ENCODE data around the gene ELP4.
"Not testable (repeated sequence)": the region's sequence is repeated elsewhere in the genome, so short reads cannot be mapped to it uniquely, and the experiment has no call there.

The ELP4 gene

GRCh38 chr11:31641477-31642062 is 132.0 kb downstream of the ELP4 start:
- in situ Hi-C loops (cut with MboI; ENCODE audit: low sequenced_read_pairs) = no loop called here

DNA sequence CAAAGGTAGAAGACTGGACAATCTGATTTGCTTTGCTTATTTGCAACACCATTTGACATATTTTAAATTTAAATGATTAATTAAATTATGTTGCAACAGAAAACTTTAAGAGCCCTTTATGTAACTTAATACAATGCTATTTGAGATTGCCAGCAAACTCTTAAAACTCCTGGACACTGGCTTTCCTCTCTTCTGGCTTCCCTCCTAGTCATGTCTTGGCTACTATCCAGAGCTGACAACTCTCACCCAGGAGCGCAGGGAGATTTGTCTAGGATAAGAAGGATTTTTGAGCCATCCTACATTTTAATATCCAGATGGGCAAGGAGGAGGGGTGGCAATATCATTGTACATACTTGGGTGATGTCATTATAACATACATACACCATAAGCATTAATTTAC is 134.3 kb downstream of the ELP4 start:
- in situ Hi-C loops (cut with MboI; ENCODE audit: low sequenced_read_pairs) = no loop called here

DNA sequence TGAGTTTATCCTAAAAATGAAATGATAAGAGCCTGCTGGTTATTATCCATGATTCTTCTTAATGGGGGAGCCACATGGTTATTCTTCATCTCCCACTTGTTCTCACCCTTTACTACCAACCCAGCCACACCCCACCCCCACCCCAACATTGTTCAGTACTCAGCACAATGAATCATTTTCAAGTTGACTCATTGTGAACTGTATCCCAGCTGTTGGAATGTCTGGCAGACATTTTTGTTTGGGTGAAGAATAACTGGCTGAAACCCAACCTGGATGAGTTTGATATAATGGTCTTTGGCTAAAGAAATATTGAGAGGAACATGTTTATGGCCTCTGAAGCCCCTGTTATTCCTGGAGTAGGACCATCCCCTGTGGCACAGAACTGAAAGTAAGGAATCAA is 136.2 kb downstream of the ELP4 start:
- in situ Hi-C loops (cut with MboI; ENCODE audit: low sequenced_read_pairs) = no loop called here

DNA sequence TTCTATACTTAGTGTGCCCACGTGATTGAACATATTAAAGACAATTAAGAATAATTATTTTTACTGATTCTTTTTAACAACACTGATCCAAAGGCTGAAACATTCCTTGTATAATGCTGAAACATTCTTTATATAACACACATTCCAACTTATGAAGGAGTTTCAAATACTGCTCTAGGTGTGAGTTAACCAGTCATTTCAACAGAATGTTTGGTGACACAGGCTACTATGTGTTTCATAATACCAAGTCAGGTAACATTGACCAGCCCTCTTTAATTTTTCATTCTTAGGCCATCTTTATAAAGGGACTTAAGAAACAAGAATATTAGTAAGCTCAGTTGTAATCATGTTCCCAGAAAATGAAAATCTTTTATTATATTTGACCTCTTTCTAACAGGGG is 136.6 kb downstream of the ELP4 start:
- in situ Hi-C loops (cut with MboI; ENCODE audit: low sequenced_read_pairs) = no loop called here

DNA sequence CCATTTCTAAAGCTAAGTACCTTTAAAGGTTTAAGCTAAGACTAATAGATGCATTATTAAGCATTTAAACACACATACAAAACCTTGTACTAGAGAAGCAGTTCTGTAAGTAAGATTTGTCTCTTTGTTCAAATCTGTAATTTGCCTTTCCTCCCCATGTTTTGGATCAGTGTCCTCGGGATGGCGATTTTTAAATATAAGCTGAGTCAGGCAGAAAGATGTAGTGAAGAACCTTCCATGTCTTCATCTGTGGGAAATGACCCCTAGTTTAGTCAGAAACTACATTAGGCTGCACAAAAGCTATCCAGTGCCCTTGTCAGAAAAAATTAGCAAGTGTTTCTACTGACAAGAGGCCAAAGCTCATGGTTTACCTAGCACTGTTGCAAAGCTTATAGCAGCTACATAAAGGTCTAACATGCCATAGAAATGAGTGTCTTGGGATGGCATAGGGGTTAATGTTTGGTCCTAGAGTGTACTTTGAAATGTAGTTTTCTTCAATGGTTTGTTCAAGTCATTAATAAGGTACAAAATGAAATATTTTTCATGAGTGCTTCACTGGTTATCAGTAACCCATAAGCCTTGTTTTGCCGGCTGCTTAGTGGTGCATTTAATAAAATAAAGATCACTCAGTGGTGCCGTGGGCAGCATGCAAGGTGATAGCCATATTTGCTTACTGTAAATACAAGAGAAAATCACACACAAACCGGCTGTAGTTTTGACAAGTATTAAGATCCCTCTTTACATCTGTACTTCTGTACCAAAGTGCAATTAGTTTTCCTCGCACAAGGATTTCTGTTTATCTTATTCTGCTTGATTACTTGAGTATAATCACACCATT is 139.8 kb downstream of the ELP4 start:
- in situ Hi-C loops (cut with MboI; ENCODE audit: low sequenced_read_pairs) = no loop called here

DNA sequence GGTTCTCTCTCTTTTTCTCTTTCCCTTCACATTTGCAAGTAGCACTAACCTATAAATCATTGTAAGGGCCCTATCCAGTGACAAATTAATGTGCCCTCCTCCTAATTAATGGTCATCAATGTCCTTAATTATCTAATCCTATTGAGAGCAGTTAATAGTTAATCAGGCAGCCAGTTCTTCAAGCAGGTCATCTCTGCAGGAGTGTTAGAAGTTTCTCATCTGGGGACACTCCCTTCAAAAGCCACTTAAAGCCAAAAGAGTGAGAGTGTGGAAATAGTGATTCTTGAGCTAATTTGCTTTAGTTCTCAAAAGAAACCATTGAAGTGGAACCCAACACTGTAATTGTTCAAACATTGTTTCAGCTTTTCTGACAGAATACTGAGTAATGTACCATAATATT is 141.6 kb downstream of the ELP4 start:
- in situ Hi-C loops (cut with MboI; ENCODE audit: low sequenced_read_pairs) = no loop called here

- in situ Hi-C loops (cut with MboI; ENCODE audit: low sequenced_read_pairs) = no loop called here
These were observed 142.3 kb downstream of the ELP4 start for GRCh38 chr11:31651822-31652221.

GRCh38 chr11:31652528-31652927 is 143.0 kb downstream of the ELP4 start:
- in situ Hi-C loops (cut with MboI; ENCODE audit: low sequenced_read_pairs) = no loop called here

- in situ Hi-C loops (cut with MboI; ENCODE audit: low sequenced_read_pairs) = no loop called here
These were observed 145.9 kb downstream of the ELP4 start for GRCh38 chr11:31655483-31655882.

- in situ Hi-C loops (cut with MboI; ENCODE audit: low sequenced_read_pairs) = no loop called here
These were observed 146.5 kb downstream of the ELP4 start for GRCh38 chr11:31656051-31656450.

DNA sequence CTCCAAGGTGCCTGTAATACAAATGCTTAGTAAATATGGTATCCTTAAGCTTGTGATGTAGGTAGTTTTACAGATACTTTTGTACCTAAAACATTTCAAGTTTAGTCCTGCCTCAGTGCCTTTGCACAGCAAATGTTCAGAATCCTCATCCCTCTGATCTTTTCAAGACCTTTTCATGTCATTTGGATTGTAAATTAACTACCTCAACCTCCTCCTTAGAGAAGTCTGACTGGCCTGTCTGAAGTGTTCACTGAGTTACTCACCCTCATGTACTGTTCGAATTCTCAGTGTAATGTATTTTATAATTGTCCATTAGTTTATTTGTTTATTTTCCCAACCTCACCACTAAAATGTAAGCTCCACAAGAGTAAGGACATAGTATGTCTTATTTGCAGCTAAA is 147.5 kb downstream of the ELP4 start:
- in situ Hi-C loops (cut with MboI; ENCODE audit: low sequenced_read_pairs) = no loop called here

GRCh38 chr11:31664129-31664528 is 154.6 kb downstream of the ELP4 start:
- in situ Hi-C loops (cut with MboI; ENCODE audit: low sequenced_read_pairs) = no loop called here

- in situ Hi-C loops (cut with MboI; ENCODE audit: low sequenced_read_pairs) = no loop called here
These were observed 155.4 kb downstream of the ELP4 start for GRCh38 chr11:31664954-31665353.

DNA sequence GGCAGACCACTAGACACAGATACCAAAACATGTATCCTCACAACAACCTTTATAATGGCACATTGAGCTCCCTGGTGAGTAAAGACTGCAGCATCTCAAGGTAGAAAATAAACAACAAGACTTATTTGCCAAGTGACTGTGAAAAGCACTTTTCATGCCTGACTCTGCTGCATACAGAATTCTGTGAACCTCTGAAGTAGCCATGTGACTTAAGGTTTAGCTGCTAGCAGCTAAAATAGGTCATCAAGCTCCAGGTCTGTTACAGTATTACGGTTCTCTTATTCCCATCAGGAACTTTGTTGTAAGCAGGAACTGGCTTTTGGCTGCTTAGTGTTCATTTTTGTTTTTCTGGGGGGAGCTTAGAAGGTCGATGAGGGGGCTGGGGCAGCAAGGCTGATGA is 162.1 kb downstream of the ELP4 start:
- in situ Hi-C loops (cut with MboI; ENCODE audit: low sequenced_read_pairs) = no loop called here

DNA sequence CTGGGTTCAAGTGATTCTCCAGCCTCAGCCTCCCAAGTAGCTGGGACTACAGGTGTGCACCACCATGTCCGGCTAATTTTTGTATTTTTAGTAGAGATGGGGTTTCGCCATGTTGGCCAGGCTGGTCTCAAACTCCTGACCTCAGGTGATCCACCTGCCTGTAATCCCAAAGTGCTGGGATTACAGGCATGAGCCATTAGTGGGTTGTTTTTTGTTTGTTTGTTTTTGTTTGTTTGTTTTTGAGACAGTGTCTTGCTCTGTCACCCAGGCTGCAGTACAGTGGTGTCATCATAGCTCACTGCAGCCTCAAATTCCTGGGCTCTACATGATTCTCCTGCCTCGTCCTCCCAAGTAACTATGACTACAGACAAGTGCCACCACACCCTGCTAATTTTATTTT is 163.5 kb downstream of the ELP4 start:
- in situ Hi-C loops (cut with MboI; ENCODE audit: low sequenced_read_pairs) = not testable (repeated sequence)

DNA sequence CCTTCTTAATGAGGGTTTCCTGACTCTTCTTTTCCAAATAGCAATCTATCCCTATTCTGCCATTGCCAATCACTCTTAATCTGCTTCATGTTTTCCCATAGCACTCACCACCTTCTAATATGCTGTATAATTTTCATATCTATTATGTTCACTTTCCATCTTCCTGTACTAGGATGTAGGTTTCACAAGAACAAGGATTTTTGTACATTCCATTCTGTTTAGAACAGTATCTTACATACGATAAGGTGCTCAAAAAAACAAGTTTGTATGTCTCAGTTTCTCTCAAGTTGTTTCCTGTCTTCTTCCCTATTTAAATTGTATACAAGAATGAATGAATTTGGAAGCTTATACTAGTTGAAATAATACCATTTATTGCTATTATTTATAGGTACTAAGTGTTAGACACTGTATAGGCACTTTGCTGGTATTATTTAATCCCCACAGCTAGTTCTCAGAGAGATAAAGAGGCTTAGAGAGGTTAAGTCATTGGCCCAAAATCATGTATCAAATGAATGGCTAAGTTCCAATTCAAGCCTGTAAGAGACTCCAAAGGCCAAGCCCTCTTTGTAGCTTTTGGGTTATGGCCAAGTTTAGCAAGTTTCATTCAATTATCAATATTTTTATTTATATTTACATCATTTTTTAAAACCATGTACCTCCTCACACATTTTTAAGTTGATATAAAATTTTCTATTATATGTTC is 166.9 kb downstream of the ELP4 start:
- in situ Hi-C loops (cut with MboI; ENCODE audit: low sequenced_read_pairs) = no loop called here

DNA sequence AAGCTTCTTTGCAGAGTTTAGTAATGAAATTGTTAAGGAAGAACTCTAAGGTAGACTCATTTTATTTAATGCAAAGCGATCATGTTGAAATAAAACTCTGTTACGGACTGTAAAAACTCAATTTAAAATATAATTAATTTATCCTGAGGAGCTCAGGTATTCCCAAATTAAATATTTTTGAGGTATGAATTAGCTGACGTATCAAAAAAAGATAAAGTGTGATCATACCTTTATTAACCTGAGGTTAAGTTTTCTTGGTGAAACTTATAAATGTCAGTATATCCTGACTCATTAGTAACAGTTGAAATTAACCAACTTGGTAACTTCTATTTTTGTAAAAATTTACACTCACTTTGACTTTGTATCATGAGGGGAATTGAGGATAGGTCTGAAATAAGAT is 171.2 kb downstream of the ELP4 start:
- in situ Hi-C loops (cut with MboI; ENCODE audit: low sequenced_read_pairs) = no loop called here

DNA sequence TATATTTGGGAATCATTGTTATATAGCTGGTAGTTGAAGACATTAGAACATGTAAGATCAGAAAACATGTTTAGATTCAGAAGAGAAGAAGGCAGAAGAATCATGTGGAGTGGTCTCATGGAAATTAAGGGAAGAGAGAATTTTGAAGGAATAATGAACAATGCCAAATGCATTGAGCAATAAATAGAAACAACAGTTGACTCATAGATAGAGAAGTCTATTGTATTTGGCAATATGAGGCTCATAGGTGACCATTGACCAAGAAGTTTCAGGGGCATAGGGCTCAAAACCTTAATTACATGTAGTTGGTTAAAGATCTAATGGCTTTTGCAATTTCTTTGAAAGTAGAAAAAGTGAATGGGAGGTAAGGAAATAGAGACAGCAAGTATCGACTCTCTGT is 177.7 kb downstream of the ELP4 start:
- in situ Hi-C loops (cut with MboI; ENCODE audit: low sequenced_read_pairs) = no loop called here

DNA sequence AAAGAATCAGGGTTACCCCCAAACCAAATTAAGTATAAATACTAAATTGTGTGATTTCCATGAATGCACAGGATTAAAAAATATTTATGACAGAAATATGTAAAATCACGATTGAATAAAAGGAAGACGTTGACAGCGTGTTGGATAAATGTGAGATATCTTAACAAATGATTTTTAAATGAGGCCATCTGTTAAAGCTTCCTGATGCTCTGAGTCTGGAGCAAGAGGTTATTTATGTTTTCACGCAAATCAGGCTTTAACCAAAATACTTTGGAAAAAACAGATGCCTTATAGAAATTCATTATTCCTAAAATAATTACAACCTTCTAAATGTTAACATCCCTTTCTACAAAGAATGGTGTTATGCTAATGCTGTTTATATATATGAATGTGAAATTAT is 178.3 kb downstream of the ELP4 start:
- in situ Hi-C loops (cut with MboI; ENCODE audit: low sequenced_read_pairs) = no loop called here

- in situ Hi-C loops (cut with MboI; ENCODE audit: low sequenced_read_pairs) = no loop called here
These were observed 180.0 kb downstream of the ELP4 start for GRCh38 chr11:31689559-31689958.

DNA sequence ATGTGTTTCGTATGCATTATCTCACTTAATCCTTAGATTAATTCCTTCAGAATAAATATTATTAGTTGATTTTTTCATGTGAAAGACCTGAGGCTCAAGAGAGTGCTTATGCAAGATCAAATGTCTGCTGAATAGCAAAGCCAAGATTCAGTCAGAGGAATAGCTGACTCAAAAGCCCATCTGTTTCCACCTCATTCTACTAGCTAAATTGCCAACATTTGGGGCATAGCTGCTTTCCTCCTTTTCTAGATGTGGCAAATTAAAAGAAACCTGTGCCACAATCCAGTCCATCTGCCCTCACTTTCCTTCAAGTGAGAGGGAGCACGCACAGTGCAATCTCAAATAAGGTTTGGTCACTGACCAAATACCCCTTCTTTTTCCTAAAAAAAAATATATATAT is 180.5 kb downstream of the ELP4 start:
- in situ Hi-C loops (cut with MboI; ENCODE audit: low sequenced_read_pairs) = no loop called here

DNA sequence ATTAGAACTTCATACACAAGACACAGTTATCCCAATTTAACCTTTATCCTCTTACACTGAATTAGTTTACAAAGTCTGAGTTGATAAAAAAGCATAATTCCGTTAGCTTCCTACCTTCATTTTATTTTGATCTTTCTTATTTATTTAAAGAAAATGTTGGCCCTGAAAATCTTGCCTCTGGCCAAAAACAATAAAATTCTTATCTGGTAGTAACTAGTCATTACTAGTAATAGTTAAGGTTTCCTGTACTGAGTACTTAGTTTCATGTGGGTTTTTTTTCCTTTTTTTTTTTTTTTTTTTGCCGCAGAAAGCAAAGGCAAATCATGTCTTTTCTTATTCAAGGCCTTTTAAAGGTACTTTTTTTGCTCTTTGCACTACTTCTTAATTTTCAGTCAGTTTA is 180.9 kb downstream of the ELP4 start:
- in situ Hi-C loops (cut with MboI; ENCODE audit: low sequenced_read_pairs) = no loop called here
